GM19239 (cell line): ENCODE results near the gene MYL7.

ENCODE experiments used
- DNase-seq: peaks from one replicate; pipeline ENCODE4 v3.0.0; 2011; ENCODE audit warnings: low spot score; ENCODE audit not compliant: insufficient read length
- FAIRE-seq: peaks from 2 replicates; lab custom pipeline; 2011; peaks lifted over from hg19 to GRCh38; lab: Jason Lieb, UNC

MYL7 gene

DNA sequence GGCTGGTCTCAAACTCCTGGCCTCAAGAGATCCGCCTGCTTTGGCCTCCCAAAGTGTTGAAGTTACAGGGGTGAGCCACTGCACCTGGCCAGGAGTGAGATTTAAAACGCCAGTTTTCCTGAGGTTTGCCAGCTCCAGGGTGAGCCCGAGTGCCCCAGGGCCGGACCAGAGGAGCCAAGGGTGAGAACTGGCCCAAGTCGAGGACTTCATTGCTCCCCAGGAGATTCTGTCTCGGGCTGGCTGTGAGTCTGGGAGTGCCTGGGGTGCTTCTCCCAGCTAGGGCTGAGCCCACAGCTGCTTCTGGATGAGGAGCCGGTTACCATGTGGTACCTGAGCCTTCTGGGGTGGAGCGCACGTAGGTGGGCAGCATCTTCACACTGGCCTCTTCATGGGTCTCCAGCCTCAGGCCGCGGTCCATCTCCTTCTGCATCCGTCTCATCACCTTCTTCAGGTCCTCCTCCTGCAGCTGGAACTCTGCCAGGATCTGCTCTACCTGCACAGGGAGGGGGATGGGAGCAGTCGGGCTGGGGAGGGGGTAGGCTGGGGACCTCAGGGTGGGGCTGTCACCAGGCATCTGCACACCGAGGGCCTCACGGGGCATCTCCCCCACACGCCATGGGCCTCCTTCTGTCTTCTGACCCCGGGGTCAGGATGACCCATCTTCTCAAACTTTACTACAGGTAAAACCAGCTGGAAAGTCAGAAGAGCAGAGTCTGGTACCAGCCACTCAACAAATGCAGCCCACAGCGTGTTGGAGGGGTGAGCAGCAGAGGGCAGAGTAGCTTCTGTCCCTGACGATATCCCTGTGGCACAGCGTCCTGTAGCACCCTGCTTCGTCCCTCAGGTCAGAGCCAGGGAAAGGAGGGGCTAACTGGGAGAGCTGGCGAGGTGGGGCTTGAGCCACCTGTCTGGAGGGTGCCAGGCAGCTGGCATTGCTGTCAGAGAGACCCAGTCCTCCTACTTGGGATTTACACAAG, 12.1 kb upstream of the MYL7 start:
- DNase-seq (no peak), FAIRE-seq (no peak)

- FAIRE-seq (no peak), DNase-seq (no peak)
Observed at GRCh38 chr7:44151956-44152355, 10.8 kb upstream of the MYL7 start.

GRCh38 chr7:44150966-44151941, 10.1 kb upstream of the MYL7 start:
- FAIRE-seq = no peak

GRCh38 chr7:44150466-44150832, 9.3 kb upstream of the MYL7 start:
- DNase-seq (no peak), FAIRE-seq (no peak)

More at GRCh38 chr7:44150966-44151941, 10.1 kb upstream of the MYL7 start:
- DNase-seq = no peak

- DNase-seq (no peak), FAIRE-seq (no peak)
Observed at GRCh38 chr7:44149571-44150465, 8.7 kb upstream of the MYL7 start.

DNA sequence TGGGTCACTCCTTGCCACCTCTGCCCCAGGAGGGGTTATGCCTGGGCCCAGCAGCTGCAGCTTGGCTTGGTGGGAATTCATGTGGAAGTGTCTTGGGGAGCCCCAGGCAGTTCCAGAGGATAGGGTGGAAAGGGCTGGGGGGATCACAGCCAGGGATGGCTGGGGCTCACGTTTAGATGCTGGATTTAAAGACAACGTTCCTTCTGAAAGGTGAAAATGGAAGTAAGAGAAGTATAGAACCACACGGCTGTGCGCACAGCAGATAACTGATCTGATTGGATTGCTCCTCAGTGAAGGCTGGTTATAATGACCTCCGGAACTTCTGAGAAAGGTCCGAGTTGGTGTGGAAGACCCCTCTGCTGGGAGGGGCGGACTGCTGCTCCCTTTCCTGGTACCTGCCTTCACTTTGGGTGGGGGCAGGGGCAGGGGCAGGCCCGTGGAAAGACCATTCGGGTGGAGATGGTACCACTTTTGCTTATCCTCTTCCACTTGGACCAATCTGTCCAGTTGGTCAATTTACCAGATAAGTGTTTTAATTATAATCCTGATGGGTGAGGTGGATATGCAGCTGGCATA, 7.9 kb upstream of the MYL7 start:
- FAIRE-seq = no peak
- DNase-seq = no peak

- no peak for DNase-seq
- FAIRE-seq = no peak
Observed at GRCh38 chr7:44148166-44148565, 7.0 kb upstream of the MYL7 start.

- FAIRE-seq (no peak), DNase-seq (no peak)
Observed at GRCh38 chr7:44147026-44147991, 6.2 kb upstream of the MYL7 start.

DNA sequence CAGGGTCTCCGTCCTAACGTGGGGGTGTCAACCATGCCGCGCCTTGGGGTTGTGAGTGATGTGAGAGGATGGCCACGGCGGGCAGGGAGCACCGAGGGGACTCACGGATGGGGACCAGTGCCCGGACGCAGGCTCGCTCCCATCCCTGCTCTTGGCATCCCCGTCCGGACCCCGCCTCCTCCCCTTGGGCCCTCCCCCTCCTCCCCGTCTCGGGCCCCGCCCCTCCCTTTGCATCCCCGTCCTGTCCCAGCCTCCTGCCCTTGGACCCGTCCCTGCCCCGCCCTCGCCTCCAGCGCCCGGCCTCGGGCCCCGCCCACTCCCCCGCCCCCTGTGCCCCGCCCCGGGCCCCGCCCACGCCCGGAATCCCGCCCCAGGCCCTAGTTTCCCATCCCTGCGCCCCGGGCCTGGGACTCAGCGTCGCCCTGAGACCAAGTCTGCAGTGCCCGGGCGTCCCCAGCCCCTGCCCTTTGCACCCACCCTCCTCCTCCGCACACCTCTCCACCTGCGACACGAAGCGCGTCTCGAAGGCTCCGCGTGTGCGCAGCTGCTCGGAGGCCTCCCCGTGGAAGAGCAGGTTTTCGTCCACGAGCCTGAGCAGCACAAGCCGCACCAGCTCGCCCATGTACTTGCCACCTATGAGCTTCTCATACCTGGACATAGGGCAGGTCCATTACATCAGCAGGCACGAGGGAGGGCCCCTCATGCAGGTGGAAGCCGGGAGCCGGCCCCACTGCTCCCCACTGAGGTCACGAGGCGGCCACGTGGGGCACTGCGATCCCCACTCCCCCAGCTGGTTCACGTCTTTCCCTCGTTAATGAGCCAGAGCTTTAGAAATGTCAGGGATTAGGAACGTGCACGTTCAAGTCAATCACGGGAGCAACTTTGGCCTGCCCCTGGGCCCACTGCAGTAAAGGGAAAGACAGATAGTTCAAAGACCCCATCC, 5.1 kb upstream of the MYL7 start:
- FAIRE-seq (no peak), DNase-seq (peak; percentile 74)

GRCh38 chr7:44145479-44145968, 4.4 kb upstream of the MYL7 start:
- DNase-seq = no peak
- no peak for FAIRE-seq

DNA sequence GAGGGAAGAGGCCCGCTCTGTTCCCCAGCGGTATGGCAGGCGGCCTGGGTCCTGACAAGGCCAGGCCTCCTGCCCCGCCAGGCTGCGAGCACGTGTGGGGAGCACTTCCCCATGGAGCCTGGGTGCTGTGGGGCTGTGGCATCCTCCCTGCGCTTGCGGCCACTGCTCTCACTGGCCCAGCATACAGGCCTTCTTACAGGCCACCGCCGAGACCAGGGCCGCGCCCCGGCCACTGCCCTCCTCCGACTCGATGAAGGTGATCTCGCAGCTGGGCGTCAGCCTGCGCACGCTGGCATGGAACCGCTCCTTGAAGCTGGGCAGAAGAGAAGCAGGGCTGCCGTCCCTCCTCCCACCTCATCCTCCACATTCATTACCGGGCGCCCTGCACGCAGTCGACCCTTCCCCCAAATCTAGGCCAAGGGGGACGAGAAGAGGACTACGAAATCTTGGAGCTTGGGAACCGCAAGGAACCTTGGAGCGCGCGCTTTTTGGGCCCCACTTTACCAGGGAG, 3.9 kb upstream of the MYL7 start:
- no peak for FAIRE-seq
- DNase-seq = no peak

GRCh38 chr7:44144426-44144967, 3.4 kb upstream of the MYL7 start:
- FAIRE-seq (no peak), DNase-seq (no peak)

GRCh38 chr7:44143646-44144250, 2.6 kb upstream of the MYL7 start:
- no peak for DNase-seq
- FAIRE-seq = no peak

DNA sequence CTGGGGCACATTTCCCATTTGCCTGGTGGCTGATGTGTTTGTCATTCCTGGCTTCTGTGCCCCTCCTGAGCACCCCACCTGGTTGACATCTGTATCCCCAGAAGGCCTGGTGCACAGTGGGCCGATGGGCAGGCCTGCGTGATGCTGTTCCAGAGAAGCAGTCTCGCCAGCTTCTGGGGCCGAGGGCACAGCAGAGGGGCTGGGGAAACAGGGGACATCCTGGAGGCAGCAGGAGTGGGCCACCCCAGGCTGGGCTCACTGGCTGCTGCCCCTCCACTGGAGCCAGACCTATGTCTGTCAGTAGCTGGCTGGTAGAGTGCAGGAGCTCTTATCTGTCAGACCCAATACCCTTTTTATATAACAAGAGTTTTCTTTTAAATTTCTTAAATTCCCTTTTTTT, 896 bp upstream of the MYL7 start:
- FAIRE-seq (no peak), DNase-seq (no peak)

- DNase-seq = no peak
- FAIRE-seq = no peak
Observed at GRCh38 chr7:44140341-44140740, 791 bp downstream of the MYL7 start.

DNA sequence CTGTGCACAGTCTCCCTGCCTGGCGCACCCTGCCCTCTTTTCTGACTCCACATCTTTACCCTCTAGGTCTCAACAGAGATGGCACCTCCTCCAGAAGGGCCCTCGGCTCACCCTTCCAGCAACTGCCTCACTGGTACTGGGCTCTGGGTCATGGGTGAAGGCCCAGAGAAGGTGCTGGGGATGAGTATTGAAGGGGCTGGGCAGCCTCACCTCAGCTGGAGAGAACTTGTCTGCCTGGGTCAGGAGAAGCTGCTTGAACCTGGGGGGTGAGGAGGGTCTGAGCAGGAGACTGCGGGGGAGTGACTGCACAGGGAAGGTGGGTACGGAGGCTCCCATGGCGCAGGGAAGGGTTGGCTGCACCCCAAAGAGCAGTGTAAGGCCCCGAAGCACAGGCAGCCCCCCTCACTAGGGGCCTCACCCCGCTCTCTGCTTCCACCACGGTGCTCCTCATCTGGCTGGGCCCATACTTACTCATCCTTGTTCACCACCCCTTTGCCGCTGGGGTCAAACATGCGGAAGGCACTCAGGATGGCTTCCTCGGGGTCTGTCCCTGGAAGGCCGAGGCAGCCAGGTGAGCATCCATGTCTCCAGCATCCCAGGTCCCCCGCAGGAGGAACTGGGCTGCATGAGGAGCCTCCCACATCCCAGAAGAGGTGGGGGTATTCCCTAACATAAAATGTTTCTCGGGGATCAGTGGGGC, 1.7 kb downstream of the MYL7 start:
- no peak for FAIRE-seq

More for the DNA sequence above, 1.7 kb downstream of the MYL7 start:
- no peak for DNase-seq
